Bone marrow (tissue), 2 donors: Measurements from ENCODE around the gene FAM168B.
A peak's percentile ranks its signal among the peaks of the same experiment; 100 is the strongest.
"Not testable (repeated sequence)": the region's sequence is repeated elsewhere in the genome, so short reads cannot be mapped to it uniquely, and the experiment has no call there.

ENCODE experiments used
- DNase-seq, 2 donors: peaks; one replicate each; lab custom pipeline; 2025; lab: John Stamatoyannopoulos, UW

The FAM168B gene, protein sequence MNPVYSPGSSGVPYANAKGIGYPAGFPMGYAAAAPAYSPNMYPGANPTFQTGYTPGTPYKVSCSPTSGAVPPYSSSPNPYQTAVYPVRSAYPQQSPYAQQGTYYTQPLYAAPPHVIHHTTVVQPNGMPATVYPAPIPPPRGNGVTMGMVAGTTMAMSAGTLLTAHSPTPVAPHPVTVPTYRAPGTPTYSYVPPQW

DNA sequence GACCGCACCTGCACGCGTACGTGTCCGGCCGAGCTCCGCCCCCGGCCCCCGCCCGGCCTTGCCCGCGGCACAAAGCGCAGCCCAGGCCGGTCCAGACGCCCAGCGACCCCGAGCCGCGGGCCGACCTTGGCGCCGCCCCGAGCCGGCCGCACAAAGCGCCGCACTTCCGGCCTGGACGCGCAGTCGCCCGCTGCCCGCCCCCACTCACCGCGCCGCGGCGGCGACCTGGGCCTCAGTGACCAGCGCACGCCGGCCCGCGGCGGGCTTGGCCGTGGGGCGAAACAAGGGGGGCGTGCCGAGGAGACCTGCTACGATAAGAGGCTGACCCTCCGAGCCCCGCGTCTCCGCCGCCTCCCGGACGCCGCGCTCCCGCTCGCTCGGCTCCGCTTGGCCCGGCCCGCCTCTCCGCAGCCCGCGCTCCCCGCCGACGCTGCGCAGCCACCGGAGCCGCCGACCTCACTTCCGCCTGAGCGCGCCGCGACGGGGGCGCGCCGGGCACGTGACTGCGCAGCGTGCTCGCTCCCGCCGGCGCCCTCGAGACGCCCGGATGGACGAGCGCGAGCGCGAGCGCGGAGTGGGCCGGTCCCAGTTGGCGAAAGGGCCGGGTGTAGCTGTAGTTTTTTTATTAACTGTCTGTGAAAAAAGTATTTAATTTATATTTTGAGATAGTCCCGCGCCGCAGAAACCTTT, at the start of gene FAM168B:
Gene FAM168B (minus strand): TSS at position 455 of the 690 bp plus-strand sequence. CDS start 10,814 bp downstream, outside the sequence.
- peak; percentile 70 to 91 for DNase-seq

DNA sequence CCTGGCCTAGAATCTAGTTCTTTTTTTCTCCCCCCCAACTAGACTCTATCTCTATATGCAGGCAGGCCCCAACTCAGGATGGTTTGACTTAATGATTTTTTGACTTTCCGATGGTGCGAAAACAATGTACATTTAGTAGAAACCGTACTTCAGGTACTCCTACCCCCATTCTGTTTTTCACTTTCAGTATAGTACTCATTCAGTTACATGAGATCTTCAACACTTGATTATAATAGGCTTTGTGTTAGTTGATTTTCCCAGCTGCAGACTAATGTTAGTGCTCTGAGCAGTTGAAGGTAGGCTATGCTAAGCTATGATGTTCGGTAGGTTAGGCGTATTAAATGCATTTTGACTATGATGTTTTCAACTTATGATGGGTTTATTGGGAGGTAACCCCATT, 49.6 kb upstream of the FAM168B start:
- DNase-seq, result no peak

DNA sequence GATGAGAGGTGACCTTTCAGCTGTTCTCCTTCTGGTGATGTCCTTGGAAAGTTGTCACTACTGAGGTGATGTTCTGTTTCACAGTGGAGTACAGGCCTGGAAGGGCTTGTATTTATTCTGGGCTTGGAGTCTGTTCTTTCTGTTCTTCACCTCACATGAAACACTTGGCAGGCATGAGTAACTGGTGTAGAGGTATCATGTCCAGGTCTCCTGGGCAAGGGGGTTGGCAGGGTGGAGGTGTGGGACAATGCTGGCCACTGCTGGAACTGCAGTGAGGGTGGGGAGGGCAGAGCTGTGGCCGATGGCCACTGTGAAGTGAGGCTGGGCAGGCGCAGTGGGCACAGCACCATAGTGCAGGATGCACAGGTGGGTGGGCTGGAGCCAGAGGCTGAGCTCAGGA, 47.3 kb upstream of the FAM168B start:
- DNase-seq, result no peak

DNA sequence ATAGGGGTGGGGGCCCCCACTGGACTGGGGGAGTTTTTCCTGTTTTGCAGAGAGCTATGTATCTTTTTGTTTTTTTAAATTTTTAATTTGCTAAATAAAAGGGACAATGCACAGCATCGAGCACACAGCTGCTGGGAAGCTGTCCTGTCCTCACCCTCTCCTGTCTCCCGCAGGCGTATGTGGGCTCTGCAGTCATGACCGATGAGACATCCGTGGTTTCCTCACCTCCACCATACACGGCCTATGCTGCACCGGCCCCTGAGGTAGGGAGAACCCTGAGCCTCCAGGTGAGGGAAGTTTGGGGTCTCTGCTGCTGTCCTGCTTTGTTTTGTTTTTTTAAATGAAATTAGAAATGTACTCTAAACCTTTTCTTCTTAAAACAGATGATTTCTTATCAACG, 39.5 kb upstream of the FAM168B start:
- no peak for DNase-seq

DNA sequence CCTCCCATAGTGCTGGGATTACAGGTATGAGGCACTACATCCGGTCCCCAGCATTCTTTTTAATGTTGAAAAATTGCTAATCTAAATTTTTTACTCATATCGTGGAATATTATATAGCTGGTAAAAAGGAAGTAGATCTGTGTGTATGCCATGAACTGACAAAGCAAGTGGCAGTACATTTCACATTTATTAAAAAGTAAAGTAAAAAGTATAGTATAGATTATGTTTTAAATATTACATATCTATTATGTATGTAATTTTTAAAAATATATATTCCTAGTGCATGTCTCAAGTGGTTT, 37.0 kb upstream of the FAM168B start:
- no peak for DNase-seq

DNA sequence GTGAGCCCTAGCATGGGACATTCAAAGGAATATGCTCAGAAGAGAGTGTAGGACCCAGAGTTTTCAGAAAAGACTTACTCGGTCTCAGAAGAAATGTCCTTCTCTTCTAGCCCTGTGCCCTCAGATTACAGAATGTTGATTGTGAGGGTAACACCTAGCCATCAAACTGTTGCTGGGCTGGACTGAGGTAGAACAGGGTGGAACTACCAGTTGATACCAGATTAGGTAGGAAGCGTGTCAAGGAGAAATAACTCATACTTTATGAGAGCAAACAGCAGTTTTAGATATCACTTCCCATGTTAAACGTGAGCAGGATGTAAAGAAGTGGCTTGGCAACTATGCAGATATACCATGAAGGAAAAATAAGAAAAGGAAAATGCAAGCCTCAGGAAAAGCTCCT, 34.7 kb upstream of the FAM168B start:
- no peak for DNase-seq

DNA sequence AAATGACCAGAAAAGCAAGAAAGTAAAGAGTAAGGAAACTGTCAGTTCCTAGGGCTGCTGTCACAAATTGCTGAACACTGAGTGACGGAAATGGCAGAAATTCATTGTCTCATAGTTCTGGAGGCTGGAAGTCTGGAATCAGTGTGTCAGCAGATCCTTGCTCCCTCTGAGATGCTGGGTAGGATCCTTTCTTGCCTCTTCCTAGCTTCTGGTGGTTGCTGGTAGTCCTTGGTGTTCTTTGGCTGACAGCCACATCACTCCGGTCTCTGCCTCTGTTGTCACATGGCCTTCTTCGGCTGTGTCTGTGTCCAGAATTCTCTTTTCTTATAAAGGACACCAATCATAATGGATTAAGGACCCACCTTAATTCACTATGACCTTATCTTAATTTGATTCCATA, 33.8 kb upstream of the FAM168B start:
- no peak for DNase-seq

DNA sequence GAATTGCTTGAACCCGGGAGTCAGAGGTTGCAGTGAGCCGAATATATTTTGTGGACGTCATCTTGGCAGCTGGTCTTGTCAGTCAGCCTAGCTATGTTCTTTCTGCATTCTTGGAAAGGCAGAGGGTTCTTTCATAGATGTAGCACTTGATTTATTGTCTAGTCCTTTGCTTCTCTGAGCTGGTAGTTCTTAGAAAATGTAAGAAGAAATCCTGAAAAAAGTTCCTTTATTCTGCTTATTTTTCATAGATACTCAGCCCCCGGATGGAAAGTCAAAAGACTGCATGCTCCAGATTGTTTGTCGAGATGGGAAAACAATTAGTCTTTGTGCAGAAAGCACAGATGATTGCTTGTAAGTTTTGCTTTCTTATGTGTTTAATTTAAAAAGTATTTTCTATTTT, 33.2 kb upstream of the FAM168B start:
- no peak for DNase-seq

DNA sequence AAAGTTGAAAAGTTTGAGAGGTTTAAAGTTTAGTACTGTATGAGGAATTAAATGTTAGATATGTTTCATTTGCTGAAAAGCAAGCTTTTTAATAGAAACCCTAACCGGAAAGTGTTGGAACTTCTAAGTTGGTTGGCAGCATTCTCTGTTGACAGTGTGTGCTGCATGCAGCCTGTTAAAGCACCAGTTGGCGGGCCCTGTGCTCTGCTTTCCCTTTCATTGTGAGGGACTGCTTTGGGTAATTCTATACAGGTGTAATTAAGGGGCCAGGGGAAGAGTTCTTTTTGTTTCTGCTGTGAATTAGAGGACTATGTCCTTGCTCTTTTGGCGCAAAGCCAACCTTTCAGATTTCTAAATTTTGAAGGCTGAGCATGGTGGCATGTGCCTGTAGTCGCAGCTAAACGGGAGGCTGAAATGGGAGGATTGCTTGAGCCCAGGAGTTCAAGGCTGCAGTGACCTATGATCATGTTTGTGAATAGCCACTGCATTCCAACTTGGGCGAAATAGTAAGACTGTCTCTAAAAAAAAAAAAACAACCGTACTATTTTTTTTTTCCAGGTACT, 32.0 kb upstream of the FAM168B start:
- no peak for DNase-seq

DNA sequence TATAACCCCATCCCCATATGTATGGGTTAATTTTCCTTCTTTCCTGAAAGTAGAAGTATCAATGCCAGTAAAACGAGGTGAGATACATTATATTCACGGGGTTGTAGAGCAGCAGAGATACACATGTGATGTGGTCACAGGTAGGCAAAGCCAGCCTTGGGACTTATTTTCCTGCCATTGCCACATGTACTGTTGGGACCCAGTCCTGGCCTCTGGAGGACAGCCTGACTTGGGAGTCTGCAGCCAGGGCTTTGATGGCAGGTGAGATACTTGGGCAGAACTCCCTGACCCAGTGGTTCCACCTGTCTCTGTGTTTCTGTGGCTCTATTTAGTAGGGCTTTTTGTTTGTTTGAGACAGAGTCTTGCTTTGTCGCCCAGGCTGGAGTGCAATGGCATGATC, 29.9 kb upstream of the FAM168B start:
- no peak for DNase-seq

DNA sequence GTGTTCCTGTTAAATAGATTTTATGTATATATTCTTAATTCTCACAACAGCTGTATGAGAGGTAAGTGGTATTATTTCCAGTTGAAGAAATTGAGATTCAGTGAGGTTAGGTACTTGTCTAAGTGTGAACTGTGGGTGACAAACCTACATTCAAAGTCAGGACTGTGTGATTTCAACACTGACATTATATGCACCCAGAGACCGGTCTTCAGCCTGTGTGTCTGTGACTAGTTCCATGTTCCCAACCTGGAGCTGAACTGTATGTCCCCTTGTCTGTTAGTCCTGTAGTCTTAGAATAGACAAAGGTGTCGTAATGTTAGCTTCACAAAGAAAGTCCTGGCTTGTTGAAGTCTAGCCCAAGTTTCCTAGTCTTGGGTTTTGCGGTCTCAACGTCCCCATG, 29.2 kb upstream of the FAM168B start:
- no peak for DNase-seq

DNA sequence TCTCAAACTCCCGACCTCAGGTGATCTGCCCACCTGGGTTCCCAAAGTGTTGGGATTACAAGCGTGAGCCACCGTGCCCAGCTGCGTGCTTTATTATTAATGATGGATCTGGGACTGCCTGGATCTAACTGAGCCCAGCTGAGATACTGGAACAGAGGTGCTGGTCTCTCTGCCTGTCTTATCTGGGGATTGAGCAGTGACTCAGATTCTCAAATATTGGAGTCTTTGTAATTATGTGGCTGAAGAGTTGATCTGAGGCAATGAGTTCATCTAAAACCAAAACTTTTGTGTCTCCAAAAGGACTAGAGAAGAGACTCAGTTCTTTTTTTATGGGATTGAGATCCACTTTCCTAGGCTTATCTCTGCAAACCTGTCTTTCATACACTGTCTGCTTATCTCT, 28.2 kb upstream of the FAM168B start:
- DNase-seq, result no peak

DNA sequence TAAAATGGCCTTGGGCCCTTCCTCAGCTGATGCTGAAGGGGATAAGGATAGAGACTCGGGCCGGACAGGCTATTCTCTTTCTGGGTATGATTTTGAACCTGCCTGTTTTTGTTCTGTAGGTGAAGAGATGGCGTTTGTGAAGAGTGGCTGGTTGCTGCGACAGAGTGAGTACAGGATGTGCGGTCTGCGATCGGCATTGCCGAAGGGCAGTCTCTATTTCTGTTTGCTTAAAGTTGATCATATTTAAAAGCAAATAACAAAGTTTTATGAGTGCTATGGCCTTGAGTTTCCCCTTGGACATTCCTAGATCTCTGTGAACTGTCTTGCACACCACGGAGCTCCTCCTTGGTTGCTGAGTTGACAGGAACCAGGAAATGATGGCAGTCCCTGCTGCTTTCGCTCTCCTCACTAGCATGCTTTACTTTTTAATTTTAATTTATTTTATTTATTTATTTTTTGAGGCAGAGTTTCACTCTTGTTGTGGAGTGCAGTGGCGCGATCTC, 27.6 kb upstream of the FAM168B start:
- no peak for DNase-seq

DNA sequence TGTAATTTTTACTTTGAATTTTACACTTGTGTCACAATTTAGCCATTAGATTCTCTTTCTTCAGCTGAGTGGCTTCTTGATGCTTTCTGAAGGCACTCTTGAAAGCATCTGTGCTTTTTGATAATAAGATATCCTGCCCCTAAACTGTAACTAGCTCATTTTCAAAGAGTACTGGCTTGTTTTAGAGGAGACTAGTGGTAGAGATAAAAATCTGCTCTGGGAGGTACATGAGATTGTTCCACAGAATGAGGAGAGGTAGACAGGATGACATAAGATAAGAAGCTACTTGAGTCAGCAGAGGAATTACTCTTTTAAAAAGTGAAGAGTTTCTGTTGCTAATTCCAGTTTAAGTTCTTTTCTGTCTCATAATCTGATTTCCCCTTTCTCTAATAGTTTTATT, 22.5 kb upstream of the FAM168B start:
- DNase-seq, result no peak

DNA sequence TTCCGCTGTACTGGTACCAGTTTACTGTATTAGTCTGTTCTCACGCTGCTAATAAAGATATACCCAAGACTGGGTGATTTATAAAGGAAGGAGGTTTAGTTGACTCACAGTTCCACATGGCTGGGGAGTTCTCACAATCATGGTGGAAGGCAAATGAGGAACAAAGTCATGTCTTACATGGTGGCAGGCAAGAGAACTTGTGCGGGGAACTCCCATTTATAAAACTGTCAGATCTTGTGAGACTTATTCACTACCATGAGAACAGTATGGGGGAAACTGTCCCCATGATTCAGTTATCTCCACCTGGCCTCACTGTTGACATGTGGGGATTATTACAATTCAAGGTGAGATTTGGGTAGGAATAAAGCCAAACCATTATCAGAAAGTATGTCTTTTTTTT, 21.7 kb upstream of the FAM168B start:
- not testable (repeated sequence) for DNase-seq

DNA sequence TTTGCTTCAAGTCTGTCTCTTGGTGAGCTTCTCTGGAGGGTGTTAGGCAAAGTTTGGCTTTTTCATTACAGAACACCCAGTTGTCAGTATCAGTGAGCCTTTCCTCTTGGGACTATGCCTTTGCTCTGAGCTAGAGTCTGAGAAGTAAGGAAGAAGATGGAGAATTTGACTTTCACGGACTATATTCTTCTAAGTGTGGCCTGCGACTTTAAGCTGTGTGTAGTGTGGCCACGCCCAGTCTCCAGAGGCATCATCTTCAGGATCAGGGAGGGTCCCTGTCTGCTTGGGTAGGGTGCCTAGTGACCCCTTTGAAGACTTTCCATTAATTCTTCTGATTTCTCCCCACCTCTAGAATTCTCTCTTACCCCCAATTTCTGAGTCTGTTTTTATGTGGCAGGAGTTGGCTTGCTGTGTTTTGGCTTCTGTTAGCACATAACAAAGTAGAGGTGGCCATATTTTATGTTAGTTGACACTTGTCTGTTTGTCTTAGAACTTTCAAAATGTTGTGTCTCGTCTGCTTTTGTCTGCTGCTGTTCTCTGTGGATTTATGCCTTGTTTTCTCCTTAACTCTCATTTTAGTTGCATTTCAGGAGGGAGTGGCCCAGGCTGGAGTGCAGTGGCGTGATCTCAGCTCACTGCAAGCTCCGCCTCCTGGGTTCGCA, 20.4 kb upstream of the FAM168B start:
- no peak for DNase-seq

DNA sequence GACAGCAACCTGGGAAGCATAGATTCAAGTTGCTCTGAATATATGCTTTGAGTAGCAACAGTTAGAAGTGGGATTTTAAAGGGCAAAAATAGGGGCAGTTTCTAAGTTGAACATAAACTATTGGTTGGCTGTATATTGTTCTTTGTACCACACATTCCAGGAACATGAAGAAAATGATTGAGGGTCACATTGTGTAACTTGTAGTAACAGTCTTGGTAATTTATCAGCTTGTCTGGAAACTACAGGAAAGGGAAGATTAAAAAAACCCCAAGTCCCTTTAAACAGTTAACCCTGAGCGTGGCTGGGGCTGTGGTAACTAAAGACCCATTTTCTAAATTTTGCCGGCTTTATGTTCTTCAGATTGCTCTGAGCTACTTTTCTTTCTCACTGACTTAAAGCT, 19.3 kb upstream of the FAM168B start:
- no peak for DNase-seq

DNA sequence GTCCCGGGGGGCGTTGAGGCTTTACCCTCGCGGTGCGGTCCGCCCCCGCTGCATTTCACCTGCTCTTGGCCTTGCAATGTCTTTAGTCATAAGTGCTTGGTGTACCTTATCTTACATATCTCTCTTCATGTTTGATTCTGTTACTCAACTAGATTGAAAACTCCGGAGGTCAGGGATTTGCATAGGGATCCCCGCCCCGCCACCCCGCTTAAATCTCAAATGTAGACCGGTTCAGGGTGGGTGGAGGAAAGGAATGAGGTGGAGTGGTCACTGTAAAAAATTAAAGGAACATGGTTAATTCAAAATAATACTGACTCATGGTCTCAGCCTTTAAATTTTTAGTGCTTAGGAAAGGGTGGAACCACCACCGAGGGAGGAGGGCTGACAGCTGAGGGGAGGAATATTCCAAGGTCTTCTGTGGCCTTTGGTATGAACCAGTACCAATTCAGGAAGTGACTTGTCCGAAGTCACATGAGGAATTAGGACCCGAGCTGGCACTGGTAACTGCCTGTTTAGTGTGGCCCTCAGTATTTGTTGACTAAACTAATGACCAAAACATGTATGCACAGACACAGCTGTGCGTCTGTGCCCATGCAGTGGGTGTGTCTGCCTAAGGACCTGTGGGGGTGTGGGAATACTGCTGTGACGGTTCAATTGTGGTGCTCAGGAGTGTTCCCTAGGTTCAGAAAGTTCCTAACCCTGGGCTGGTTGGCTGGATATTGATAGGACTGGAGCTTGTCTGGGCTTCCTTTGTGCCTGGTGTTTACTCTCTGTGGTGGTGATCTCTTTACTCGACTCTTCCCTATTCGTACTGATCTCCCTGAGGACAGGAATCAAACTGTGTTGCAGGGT, 12.9 kb upstream of the FAM168B start:
- DNase-seq, result peak; percentile 11 to 29

DNA sequence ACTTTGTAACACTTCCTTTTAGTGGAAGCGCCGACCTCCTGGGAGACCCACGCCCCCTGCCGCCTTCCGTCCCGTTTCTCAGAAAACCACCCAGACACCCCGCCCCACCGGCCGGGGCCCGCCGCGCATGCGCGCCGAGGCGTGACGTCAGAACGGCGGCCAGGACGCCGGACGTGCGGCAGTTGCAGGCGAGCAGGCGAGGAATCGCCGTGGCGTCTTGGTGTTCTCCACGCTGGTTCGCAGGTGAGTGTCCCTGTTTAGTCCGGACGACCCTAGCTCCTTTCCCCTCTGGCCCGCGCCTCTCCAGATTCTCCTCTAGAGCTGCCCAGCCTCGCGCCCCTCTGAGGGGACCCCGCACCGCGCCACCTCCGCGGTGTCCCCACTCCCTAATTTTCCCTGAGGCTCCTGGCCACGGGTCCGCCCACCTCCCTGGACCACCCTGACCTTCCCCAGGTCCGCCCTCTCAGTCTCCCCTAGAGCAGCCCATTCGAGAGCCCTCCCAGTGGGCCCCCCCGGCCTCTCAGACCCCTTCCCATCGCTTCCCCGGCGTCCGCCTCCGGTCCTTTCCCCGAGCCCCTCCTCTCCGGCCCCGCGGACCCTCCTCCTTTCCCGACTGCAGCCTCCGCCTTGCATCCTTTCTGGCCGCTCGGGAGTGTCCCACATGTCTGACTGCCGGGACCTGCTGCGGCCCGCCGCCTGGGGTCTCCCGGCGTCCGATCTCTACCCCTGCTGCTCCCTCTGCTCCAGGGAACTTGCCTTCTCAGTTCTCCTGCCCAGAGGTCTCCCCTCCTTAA, 12.1 kb upstream of the FAM168B start, which contains the start of gene PLEKHB2:
Gene PLEKHB2 (plus strand): TSS at position 181 of the 794 bp plus-strand sequence. CDS start 15,606 bp downstream, outside the sequence.
- DNase-seq, result peak; percentile 75 to 80

DNA sequence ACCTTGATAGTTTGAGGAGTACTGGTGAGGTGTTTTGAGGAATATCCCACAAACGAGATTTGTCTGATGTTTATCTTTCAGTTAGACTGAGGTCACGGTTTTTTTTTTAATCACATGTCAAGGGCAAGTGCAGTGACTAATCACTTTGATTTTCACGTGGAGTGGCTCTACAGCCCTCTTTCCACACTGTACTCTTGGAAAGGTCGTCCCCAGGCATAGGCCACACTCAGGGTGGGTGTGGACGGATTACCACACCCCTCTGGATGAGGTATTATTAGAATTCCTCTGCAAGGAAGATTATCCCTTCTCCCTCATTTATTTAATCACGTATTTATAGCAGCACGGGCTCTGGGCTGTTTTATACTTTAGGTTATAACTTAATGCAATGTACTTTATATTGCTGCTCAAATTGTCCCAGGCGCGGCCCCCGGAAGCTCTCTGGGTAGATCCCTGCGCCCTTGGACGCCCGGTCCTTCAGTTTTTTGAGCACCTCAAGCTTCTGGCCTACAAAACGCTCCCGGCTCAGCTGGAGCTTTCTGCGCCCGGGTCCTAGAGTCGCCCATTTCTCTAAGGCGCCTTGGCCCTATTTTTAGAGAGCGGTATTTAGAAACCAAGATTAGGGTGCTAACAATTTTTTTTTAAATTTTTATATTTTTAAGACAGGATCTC, 11.4 kb upstream of the FAM168B start:
- DNase-seq, result peak in 1 of 2 donors; percentile 63

DNA sequence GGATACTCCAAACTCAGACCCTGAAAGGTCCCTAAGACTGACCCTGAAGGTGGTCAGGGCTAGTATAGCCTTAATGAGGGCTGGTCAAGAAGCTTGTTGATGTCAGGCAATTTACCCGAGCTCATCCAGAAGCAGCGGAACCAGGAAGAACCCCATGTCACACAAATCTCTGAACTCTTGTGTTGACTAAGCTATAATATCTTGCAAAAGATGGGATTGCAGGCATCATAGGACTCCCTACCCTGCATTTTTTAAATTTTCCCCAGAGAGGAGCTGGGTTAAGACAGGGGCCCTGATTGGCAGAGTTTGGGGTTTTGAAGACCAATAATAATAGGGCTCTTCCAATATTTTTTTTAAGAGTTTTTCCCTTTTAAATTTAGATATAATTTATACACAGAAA, 9.9 kb upstream of the FAM168B start:
- no peak for DNase-seq
